NCI-H187 (cell line): Measurements from ENCODE around the gene BRF1.

Experiments used
- DNase-seq, 2 experiments: peaks; one replicate each; lab custom pipeline; 2025; lab: John Stamatoyannopoulos, UW

The BRF1 gene

GRCh38 chr14:105260959-105261358, 39.8 kb downstream of the BRF1 start:
- DNase-seq = no peak

- DNase-seq = no peak
These were observed 42.0 kb downstream of the BRF1 start for GRCh38 chr14:105258846-105259245.

GRCh38 chr14:105257464-105257863, 43.3 kb downstream of the BRF1 start:
- DNase-seq = no peak

- no peak for DNase-seq
These were observed 44.4 kb downstream of the BRF1 start for GRCh38 chr14:105256292-105256960.

GRCh38 chr14:105255021-105255507, 45.7 kb downstream of the BRF1 start:
- no peak for DNase-seq

GRCh38 chr14:105253329-105253682, 47.5 kb downstream of the BRF1 start:
- DNase-seq = no peak

- DNase-seq = no peak
These were observed 48.1 kb downstream of the BRF1 start for GRCh38 chr14:105252552-105253328.

- no peak for DNase-seq
These were observed 48.9 kb downstream of the BRF1 start for GRCh38 chr14:105251920-105252319.

GRCh38 chr14:105250986-105251385, 49.8 kb downstream of the BRF1 start:
- DNase-seq = no peak

- no peak for DNase-seq
These were observed 50.8 kb downstream of the BRF1 start for GRCh38 chr14:105250008-105250366.

- no peak for DNase-seq
These were observed 51.4 kb downstream of the BRF1 start for GRCh38 chr14:105249182-105250007.

- DNase-seq = peak; percentile 64 to 85
These were observed 52.2 kb downstream of the BRF1 start, which contains the start of gene BTBD6 for GRCh38 chr14:105248368-105249181. BTBD6 (plus strand) TSS chr14:105248533; CDS start chr14:105248712, 179 bp downstream.

GRCh38 chr14:105247715-105248367, 53.0 kb downstream of the BRF1 start:
- no peak for DNase-seq

- no peak for DNase-seq
These were observed 53.8 kb downstream of the BRF1 start for GRCh38 chr14:105247026-105247425.

- DNase-seq = no peak
These were observed 56.5 kb downstream of the BRF1 start for GRCh38 chr14:105244334-105244733.

GRCh38 chr14:105241641-105242040, 59.2 kb downstream of the BRF1 start:
- no peak for DNase-seq

- no peak for DNase-seq
These were observed 59.8 kb downstream of the BRF1 start for GRCh38 chr14:105240811-105241576.

- DNase-seq = no peak
These were observed 71.6 kb downstream of the BRF1 start for GRCh38 chr14:105229099-105229655.

- no peak for DNase-seq
These were observed 72.2 kb downstream of the BRF1 start for GRCh38 chr14:105228562-105228961.

GRCh38 chr14:105227346-105227745, 73.5 kb downstream of the BRF1 start:
- no peak for DNase-seq
